Cardiac atrium fibroblast (primary cell): ENCODE results near the gene HNRNPH3. TPM values are rescaled to one million over a fixed set of nuclear protein-coding genes. Genes with fewer than 3 reads are reported as not detected.

ENCODE experiments used
- total RNA-seq: library from RNA; depleted of rRNA; stranded (reverse); fragments of >200 nt; gene quantifications from 2 replicates; pipeline ENCODE4 v1.2.3, GENCODE V29; 2015

Gene HNRNPH3, protein sequence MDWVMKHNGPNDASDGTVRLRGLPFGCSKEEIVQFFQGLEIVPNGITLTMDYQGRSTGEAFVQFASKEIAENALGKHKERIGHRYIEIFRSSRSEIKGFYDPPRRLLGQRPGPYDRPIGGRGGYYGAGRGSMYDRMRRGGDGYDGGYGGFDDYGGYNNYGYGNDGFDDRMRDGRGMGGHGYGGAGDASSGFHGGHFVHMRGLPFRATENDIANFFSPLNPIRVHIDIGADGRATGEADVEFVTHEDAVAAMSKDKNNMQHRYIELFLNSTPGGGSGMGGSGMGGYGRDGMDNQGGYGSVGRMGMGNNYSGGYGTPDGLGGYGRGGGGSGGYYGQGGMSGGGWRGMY
- 7.1 and 16.2 TPM in 2 replicates for total RNA-seq

DNA sequence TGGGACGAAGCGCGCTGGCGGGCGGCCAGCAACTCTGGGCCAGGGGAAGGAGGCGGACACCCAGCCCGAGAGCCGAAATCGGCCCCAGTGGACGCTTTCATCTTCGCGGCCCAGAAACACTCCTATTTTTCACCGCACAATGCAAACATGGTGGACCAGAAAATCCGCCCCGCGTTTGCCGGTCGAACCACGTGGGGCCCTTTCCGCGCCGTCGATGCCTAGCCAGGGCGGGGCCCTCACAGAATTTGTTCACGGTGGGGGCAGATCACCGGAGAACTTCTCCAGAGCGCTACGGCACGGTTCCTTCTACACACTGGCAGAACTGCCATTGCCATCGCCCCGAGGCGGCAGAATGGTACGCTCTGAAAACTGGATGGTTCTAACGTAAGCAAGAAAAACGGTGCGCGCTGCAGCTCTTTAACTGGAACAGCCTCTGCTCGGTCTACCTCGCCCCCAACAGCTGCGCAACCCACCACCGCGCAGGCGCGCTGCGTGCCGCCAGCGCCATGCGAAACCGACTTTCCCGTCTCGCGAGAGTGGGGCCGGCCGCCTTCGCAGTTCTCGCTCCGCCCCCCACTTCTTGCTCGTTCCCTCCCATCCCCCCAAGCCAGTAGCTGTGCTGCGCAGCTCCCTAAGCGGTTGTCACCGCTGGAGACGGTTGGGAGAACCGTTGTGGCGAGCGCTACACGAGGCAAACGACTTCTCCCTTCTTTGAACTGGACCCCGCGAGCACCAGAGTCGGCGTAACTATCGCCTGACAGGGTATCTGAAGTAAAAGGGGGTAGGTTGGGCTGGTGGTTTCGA is at the start of gene HNRNPH3:
HNRNPH3 (plus strand) TSS at position 610 of the 804 bp plus-strand sequence. CDS start 5,158 bp downstream, outside the sequence.

DNA sequence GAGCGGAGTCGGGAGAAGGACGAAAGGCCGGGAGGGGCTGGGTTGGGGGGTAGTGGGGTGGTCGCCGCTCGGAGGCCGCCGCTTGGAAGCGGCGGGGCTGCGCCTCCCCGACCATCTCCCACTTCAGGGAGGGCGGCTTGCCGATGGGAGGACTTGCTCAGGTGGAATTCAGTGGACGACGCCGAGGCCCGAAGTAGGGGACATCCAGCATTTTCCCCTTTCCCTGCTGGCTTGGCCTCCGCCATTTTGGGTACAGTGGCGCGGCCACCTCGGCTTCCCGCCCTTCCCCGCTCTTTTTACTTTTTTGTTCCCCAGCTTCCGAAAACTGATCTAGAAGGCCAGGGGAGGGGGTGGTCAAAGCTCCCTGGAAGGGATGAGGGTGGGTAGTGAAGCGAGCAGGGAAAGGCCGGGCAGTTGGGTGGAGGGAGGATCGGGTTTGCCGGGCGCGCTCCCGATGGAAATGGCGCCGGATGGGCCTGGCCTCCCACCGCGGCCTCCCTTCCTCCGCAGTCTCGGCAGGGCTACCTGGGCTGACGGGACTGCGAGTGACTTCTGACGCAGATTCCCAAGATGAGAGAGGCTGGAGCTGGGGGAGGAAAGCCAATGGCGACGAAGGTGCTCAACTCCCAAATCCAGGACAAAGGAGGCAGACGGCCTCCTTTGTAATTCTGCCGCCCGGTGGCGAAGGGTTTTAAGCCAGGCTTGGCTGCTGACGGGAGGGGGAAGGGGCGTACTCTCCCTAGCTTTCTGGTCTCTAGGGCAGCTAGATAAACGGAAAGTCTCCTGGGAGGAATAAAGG is 594 bp downstream of the HNRNPH3 start, which contains the start of gene PBLD:
PBLD (minus strand) TSS at position 670 of the 799 bp plus-strand sequence. CDS start 26,084 bp downstream, outside the sequence.

Other genes starting within 250 kb of the HNRNPH3 start
- gene MYPN, start 222.6 kb upstream of the HNRNPH3 start, total RNA-seq = 0.32 TPM in 1 of 2 replicates, not detected in the other
- gene ATOH7, start 100.0 kb upstream of the HNRNPH3 start, total RNA-seq = not detected in 2 replicates
- gene PBLD, start 864 bp downstream of the HNRNPH3 start, total RNA-seq = 5.5 and 7.8 TPM in 2 replicates
- 7.4 and 12.5 TPM in 2 replicates for gene RUFY2, start 75.2 kb downstream of the HNRNPH3 start, total RNA-seq
- 1.3 and 7.1 TPM in 2 replicates for gene DNA2, start 139.9 kb downstream of the HNRNPH3 start, total RNA-seq
- gene SLC25A16, start 195.5 kb downstream of the HNRNPH3 start, total RNA-seq = 5.0 and 5.4 TPM in 2 replicates
- gene TET1, start 228.3 kb downstream of the HNRNPH3 start, total RNA-seq = 2.6 and 4.9 TPM in 2 replicates